ENCODE data around the gene GNPTG. TPM values are rescaled to one million over a fixed set of nuclear protein-coding genes. Genes with fewer than 3 reads are reported as not detected.

The GNPTG gene
- total RNA-seq, 4 donors from 2014 or later = 28.4 to 95.9 (median 48.6) TPM

GRCh38 chr16:1342526-1343427 is 9.0 kb upstream of the GNPTG start:
- intact Hi-C loops (cut with DNase I; ENCODE audit: low total_unique reads) = no loop called here
- TF ChIP-seq POLR2A (IDR thresholded peaks at IDR 0.05) = no peak
- TF ChIP-seq, protein P1, sequence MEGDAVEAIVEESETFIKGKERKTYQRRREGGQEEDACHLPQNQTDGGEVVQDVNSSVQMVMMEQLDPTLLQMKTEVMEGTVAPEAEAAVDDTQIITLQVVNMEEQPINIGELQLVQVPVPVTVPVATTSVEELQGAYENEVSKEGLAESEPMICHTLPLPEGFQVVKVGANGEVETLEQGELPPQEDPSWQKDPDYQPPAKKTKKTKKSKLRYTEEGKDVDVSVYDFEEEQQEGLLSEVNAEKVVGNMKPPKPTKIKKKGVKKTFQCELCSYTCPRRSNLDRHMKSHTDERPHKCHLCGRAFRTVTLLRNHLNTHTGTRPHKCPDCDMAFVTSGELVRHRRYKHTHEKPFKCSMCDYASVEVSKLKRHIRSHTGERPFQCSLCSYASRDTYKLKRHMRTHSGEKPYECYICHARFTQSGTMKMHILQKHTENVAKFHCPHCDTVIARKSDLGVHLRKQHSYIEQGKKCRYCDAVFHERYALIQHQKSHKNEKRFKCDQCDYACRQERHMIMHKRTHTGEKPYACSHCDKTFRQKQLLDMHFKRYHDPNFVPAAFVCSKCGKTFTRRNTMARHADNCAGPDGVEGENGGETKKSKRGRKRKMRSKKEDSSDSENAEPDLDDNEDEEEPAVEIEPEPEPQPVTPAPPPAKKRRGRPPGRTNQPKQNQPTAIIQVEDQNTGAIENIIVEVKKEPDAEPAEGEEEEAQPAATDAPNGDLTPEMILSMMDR (IDR thresholded peaks at IDR 0.05) = no peak
- peaks cover 0 to 3% of the 10 kb centered on the region in 2 donors for H3K27me3 ChIP-seq
- no peaks in the 10 kb centered on the region for H3K9me3 ChIP-seq
- DNase-seq = peak; percentile 67 to 71
- no peak overlapping the region for H3K4me3 ChIP-seq
- no peaks in the 10 kb centered on the region for H3K36me3 ChIP-seq
- no peaks in the 10 kb centered on the region for H3K4me1 ChIP-seq
- no peak overlapping the region for H3K27ac ChIP-seq

DNA sequence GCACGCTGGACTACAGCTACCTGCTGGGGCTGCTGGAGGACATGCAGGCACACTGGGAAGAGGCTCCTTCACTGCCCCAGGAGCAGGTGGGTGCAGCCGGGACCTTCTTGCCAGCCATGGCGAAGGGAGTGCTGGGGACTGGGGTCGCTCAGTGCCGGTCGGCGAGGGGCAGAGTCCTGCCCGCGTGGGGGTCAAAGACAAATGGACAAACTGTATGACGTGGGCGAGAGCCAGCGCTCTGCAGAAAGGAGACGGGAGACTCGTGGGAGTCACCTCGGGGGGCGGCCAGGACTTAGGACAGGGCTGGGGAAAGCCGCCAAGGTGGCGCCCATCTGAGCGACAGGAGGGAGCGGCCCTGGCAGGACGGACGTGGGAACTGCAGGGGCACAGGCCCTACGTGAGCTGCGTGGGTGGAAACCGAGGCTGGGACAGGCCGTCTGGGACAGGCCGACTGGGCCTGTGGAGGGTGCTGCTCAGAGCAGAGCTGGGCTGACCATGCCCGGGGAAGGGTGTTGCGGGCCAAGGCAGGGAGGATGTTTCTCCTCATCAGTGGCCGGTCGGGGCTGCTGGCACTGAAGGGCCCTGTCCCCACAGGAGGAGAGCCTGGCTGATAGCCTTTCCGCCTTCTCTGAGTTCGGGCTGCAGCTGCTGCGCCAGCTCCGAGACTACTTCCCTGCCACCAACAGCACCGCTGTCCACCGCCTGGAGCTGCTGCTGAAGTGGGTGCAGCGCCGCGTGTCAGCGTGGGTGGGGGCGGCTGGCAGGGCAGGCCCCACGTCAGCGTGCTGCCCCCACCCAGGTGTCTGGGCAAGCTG is 8.1 kb upstream of the GNPTG start:
- Histone ChIP-seq H3K27me3 (peaks cover 0 to 3% of the 10 kb centered on the region in 2 donors), H3K4me1 (no peaks in the 10 kb centered on the region), H3K27ac (no peak overlapping the region), H3K9me3 (no peaks in the 10 kb centered on the region), H3K4me3 (no peak overlapping the region), H3K36me3 (no peaks in the 10 kb centered on the region)
- no peak for DNase-seq
- intact Hi-C loops (cut with DNase I; ENCODE audit: low total_unique reads) = no loop called here
- no peak for TF ChIP-seq POLR2A (IDR thresholded peaks at IDR 0.05)
- TF ChIP-seq, protein P1 (IDR thresholded peaks at IDR 0.05) = no peak

- H3K27me3 ChIP-seq = peaks cover 0 to 3% of the 10 kb centered on the region in 2 donors
- TF ChIP-seq, protein P1 (IDR thresholded peaks at IDR 0.05) = no peak
- no peak for TF ChIP-seq POLR2A (IDR thresholded peaks at IDR 0.05)
- H3K36me3 ChIP-seq = no peaks in the 10 kb centered on the region
- H3K9me3 ChIP-seq = no peaks in the 10 kb centered on the region
- intact Hi-C loops (cut with DNase I; ENCODE audit: low total_unique reads) = no loop called here
- DNase-seq = no peak
- H3K4me3 ChIP-seq = no peak overlapping the region
- H3K27ac ChIP-seq = no peak overlapping the region
- no peaks in the 10 kb centered on the region for H3K4me1 ChIP-seq
Measured at GRCh38 chr16:1344499-1344898, 7.2 kb upstream of the GNPTG start.

DNA sequence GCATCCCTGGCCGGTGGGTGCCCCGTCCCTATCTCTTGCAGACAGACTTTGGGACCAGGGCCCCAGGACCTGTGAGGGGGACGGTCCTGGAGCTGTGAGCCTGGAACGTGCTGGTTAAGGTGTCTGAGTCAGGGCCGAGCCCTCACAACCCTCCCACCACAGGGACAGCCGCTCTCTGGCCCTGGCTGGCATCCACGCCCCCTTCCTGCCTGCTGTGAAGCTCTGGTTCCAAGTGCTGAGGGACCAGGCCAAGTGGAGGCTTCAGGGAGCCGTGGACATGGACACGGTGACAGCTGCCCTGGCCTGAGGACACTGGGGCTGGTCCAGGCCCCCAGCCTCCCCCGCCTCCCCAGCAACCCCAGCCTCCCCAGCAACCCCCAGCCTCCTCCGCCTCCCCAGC is 6.6 kb upstream of the GNPTG start:
- Histone ChIP-seq H3K4me1 (no peaks in the 10 kb centered on the region), H3K27ac (no peak overlapping the region), H3K4me3 (no peak overlapping the region), H3K27me3 (peaks cover 0 to 3% of the 10 kb centered on the region in 2 donors), H3K36me3 (no peaks in the 10 kb centered on the region), H3K9me3 (no peaks in the 10 kb centered on the region)
- no peak for DNase-seq
- intact Hi-C loops (cut with DNase I; ENCODE audit: low total_unique reads) = no loop called here
- TF ChIP-seq, protein P1 (IDR thresholded peaks at IDR 0.05) = no peak
- TF ChIP-seq POLR2A (IDR thresholded peaks at IDR 0.05) = no peak
